GM12878 (cell line): Measurements from ENCODE around the gene CDCP1.

Experiments
- ATF2 ChIP-seq: IDR thresholded peaks from 2 replicates; pipeline ENCODE4 v1.6.1; 2012; ENCODE audit warnings: low read length, inconsistent platforms
- CBX5 ChIP-seq: sonication (generic); IDR thresholded peaks from 2 replicates; pipeline ENCODE4 v1.6.1; 2016; ENCODE audit warnings: low read depth, moderate library complexity, mild to moderate bottlenecking, inconsistent platforms
- CHD2 ChIP-seq: IDR thresholded peaks from 2 replicates; pipeline ENCODE4 v1.6.1; 2011; ENCODE audit warnings: low read depth, low read length, improper control_type of control experiment, borderline replicate concordance
- EZH2 ChIP-seq: IDR thresholded peaks from 2 replicates; pipeline ENCODE4 v1.6.1; 2012; ENCODE audit warnings: low read depth, mild to moderate bottlenecking, control low read depth, inconsistent platforms, low read length, borderline replicate concordance; ENCODE audit not compliant: control insufficient read depth
- JUND ChIP-seq: IDR thresholded peaks from 2 replicates; pipeline ENCODE4 v1.6.1; 2012; ENCODE audit warnings: low read depth, mild to moderate bottlenecking, low read length, improper control_type of control experiment, moderate library complexity
- POLR2A ChIP-seq: IDR thresholded peaks from 2 replicates; pipeline ENCODE4 v1.6.1; 2011; ENCODE audit warnings: low read depth, mild to moderate bottlenecking, low read length
- POU2F2 ChIP-seq: IDR thresholded peaks from 3 replicates; pipeline ENCODE4 v1.6.1; 2011; ENCODE audit warnings: low read depth, mild to moderate bottlenecking, low read length, borderline replicate concordance
- RAD21 ChIP-seq: IDR thresholded peaks from 2 replicates; pipeline ENCODE4 v1.6.1; 2011; ENCODE audit warnings: mild to moderate bottlenecking, low read depth, low read length, moderate library complexity; ENCODE audit not compliant: insufficient read depth
- RELA ChIP-seq: fragments of 450-650 bp; IDR thresholded peaks from 2 replicates; pipeline ENCODE4 v1.8.0; 2014; ENCODE audit warnings: borderline replicate concordance; ENCODE audit not compliant: partially characterized antibody
- TCF7 ChIP-seq: IDR thresholded peaks from 2 replicates; pipeline ENCODE4 v1.6.1; 2014; ENCODE audit warnings: antibody characterized with exemption, borderline replicate concordance
- TF ChIP-seq, protein P1 (sequence below), 3 experiments: IDR thresholded peaks in 2 of 3; conservative IDR thresholded peaks in 1 of 3; 2 replicates each; pipeline ENCODE4 v1.5.1; 2011; ENCODE audit warnings: low read depth in 3 of 3, low read length in 3 of 3, mild to moderate bottlenecking in 3 of 3, control low read depth in 2 of 3, moderate library complexity in 2 of 3, inconsistent platforms in 1 of 3, mixed read lengths in 1 of 3; ENCODE audit not compliant: control insufficient read depth in 2 of 3, insufficient read depth in 1 of 3; ENCODE audit errors: extremely low read depth in 1 of 3
- TF ChIP-seq, protein P2 (sequence below): IDR thresholded peaks from 2 replicates; pipeline ENCODE4 v1.6.1; 2012; ENCODE audit warnings: mild to moderate bottlenecking, low read depth, low read length

GRCh38 chr3:45125550-45126026 lies 20.6 kb downstream of the CDCP1 start:
- TF ChIP-seq ATF2: no peak
- no peak for TF ChIP-seq CBX5
- no peak for TF ChIP-seq CHD2
- no peak for TF ChIP-seq RELA
- TF ChIP-seq POU2F2: no peak
- TF ChIP-seq POLR2A: no peak
- TF ChIP-seq, protein P1, sequence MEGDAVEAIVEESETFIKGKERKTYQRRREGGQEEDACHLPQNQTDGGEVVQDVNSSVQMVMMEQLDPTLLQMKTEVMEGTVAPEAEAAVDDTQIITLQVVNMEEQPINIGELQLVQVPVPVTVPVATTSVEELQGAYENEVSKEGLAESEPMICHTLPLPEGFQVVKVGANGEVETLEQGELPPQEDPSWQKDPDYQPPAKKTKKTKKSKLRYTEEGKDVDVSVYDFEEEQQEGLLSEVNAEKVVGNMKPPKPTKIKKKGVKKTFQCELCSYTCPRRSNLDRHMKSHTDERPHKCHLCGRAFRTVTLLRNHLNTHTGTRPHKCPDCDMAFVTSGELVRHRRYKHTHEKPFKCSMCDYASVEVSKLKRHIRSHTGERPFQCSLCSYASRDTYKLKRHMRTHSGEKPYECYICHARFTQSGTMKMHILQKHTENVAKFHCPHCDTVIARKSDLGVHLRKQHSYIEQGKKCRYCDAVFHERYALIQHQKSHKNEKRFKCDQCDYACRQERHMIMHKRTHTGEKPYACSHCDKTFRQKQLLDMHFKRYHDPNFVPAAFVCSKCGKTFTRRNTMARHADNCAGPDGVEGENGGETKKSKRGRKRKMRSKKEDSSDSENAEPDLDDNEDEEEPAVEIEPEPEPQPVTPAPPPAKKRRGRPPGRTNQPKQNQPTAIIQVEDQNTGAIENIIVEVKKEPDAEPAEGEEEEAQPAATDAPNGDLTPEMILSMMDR (IDR thresholded peaks at IDR 0.05 in 2 of 3, conservative IDR thresholded peaks at IDR 0.05 in 1 of 3; ENCODE audit: control insufficient read depth in 2 of 3, extremely low read depth in 1 of 3, insufficient read depth in 1 of 3, low read depth in 3 of 3, low read length in 3 of 3): no peak
- no peak for TF ChIP-seq RAD21
- TF ChIP-seq, protein P2, sequence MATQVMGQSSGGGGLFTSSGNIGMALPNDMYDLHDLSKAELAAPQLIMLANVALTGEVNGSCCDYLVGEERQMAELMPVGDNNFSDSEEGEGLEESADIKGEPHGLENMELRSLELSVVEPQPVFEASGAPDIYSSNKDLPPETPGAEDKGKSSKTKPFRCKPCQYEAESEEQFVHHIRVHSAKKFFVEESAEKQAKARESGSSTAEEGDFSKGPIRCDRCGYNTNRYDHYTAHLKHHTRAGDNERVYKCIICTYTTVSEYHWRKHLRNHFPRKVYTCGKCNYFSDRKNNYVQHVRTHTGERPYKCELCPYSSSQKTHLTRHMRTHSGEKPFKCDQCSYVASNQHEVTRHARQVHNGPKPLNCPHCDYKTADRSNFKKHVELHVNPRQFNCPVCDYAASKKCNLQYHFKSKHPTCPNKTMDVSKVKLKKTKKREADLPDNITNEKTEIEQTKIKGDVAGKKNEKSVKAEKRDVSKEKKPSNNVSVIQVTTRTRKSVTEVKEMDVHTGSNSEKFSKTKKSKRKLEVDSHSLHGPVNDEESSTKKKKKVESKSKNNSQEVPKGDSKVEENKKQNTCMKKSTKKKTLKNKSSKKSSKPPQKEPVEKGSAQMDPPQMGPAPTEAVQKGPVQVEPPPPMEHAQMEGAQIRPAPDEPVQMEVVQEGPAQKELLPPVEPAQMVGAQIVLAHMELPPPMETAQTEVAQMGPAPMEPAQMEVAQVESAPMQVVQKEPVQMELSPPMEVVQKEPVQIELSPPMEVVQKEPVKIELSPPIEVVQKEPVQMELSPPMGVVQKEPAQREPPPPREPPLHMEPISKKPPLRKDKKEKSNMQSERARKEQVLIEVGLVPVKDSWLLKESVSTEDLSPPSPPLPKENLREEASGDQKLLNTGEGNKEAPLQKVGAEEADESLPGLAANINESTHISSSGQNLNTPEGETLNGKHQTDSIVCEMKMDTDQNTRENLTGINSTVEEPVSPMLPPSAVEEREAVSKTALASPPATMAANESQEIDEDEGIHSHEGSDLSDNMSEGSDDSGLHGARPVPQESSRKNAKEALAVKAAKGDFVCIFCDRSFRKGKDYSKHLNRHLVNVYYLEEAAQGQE: no peak
- no peak for TF ChIP-seq TCF7
- no peak for TF ChIP-seq JUND
- TF ChIP-seq EZH2: no peak
